Activated T-cell treated with anti-CD3 and anti-CD28 coated beads for 4 hours (primary cell): Measurements from ENCODE around the gene RNF25.

Source experiments
- DNase-seq: peaks from one replicate; pipeline ENCODE4 v3.0.0-alpha.2; 2020

RNF25 gene, protein sequence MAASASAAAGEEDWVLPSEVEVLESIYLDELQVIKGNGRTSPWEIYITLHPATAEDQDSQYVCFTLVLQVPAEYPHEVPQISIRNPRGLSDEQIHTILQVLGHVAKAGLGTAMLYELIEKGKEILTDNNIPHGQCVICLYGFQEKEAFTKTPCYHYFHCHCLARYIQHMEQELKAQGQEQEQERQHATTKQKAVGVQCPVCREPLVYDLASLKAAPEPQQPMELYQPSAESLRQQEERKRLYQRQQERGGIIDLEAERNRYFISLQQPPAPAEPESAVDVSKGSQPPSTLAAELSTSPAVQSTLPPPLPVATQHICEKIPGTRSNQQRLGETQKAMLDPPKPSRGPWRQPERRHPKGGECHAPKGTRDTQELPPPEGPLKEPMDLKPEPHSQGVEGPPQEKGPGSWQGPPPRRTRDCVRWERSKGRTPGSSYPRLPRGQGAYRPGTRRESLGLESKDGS

DNA sequence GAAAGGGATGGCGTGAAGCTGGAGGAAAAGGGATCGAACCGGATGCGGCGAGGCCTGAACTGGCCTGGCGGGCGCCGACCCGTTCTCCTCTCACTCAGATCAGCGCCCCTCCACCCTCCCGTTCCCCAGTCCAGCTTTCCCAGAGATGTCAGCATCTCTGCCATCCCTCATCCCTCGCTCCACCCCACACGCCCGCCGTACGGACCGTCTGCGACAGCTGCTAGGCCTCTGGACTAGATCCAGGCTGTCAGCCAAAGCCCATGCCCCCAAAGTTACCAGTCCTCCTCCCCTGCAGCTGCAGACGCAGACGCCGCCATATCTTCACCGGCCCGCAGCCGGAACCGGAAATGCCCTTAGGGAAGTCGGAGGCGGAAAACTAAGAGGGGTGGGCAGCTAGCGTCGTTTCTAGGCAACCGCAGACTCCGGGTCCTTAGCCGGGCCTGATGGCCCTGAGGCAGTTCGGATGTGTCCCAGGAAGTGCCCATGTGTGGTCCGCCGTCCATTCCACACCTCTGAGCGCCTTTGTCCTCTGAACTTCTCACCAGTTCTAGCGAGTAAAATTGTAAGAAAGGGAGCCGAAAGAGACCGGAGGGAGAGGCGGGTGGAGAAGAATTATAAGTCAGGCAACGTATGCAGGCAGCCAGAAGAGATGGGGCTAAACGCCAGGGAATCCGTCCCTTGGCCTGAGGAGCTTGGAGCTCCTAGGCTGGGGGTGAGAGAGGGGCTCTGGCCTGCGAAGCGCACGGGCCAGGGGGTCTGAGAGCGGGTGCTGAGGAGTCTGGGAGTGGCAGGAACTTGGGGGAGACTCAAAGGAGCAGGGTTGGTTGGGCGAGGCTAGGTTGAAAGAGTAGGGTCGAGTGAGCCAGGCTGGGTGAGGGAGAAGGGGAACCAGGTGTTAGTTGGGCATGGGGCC is at the start of gene RNF25, which contains the start of gene STK36:
RNF25 (minus strand) TSS at position 349 of the 913 bp plus-strand sequence; CDS start at position 317, 32 bp downstream.
STK36 (plus strand) TSS at position 433 of the 913 bp plus-strand sequence. CDS start 744 bp downstream, outside the sequence.
- peak; percentile 69 for DNase-seq

DNA sequence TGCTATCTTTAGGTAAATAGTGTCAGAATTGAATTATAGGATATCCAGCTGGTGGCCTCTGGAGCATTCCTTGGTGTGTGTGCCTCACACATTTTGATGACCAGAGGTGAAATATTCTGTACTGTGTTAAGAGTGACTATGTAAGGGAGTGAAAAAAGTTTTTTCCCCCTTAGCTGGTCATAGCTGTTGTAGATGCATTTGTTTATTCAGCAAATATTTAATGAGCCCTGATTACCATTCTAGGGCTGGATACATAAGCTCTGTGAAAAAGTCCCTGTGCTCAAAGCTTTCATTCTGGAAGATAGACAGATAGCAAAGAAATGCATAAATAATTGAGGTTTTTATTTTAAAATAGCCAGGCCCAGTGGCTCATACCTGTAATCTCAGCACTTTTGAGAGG is 49.7 kb upstream of the RNF25 start:
- no peak for DNase-seq

DNA sequence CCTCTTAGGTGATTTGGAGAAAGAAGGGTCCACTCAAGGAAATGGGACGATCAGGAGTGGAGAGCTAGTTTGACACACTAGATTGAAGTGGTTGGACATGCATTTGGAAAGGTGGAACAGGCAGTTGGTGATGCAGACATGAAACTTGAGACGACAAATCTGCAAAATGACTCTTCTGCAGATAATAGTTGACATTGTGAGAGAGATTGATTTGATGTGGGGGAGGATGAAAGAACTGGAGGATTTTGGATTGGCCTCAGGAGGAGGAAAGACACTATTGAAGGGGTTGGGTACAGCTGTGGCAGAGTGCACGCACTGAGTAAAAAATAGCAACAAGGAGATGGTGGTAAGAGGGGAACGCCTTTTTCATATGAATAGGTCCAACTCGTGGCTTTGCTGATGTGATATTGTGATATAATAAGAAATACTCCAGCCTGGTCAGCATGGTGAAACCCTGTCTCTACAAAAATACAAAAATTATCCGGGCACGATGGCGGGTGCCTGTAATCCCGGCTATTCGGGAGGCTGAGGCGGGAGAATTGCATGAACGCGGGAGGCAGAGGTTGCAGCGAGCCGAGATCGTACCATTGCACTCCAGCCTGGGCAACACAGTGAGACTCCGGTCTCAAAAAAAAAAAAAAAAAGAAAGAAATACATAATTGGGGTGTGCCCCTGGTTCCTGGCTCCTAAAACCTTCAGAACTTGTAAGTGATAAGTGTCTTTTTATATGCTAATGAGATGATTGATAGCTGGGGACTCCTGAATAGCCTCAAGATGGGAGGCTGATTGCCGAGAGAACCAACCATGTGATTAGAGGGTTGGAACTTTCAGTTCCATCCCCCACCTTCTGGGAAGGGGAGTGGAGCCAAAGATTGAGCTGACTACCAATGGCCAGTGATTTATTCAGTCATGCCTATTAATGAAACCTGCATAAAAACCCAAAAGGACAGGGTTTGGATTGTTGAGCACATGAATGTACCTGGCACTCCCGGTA is 48.5 kb upstream of the RNF25 start:
- no peak for DNase-seq

DNA sequence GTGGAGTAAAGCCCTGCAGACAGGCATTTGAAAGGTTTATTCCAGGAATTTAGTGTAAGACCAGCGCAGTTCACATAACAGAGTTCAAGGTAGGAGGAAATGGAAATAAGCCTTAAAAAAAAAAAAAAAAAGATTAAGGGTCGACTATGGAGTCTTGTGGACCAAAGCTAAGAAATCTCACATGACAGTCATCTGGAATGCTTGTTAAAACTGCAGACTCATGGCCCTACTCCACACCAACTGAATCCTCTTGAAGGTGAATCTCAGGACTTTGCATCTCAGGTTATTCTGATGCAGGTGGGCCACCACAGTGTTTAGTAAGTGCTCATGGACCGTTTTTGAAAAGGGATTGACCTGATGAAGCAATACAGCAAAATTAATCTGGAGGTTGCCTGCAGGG is 47.7 kb upstream of the RNF25 start:
- DNase-seq = no peak

DNA sequence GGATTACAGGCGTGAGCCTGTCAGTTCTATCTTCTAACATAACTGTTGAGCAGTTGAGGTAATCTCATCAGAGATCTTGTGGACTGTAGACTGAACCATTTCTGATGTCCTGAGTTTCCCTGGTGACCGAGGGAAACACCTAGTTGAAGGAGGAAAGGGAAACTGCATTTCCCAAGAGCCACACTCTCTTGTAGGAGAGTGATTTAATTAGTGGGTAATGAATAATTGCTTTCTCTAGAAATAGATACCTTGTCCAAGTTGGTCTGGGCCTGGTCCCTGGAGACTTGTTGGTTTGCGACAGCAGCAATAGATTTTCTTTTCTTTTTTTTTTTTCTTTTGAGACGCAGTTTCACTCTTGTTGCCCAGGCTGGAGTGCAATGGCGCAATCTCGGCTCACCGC is 46.3 kb upstream of the RNF25 start:
- no peak for DNase-seq

DNA sequence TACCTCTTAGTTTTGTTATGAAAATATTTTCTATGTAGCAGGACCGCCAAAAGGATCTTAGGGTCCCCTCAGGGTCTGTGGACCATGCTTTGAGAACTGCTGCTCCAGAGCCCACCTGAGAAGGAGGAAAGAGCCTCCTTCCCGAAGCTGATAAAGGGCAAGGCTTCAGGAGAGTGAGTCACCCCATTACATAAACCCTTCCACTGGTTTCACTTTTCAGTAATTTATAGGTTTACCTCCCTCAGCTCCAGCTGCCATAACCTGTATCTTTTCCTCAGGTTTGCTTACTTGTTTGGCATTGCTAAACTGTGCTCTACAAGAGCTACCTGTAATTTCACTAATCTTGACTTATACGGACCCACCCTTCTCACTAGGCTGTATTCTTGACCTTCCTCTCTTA is 45.5 kb upstream of the RNF25 start:
- DNase-seq = no peak

DNA sequence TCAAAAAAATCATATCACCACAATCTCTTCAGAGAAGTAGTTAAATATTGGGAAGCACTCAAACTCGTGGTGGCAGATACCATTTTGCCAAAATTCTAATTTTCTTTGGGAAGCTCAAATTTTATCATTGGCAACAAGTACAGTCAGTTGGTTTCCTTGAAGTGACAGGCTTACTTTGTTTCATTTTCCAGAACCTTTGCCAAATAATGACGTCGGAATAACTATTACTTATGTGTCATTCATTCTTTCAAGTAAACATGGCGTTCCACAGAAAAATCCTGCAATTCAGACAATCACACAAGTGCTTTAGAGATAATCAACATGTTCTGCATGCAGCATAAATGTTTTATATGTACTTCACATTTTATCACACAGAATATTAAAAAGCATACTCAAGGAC is 44.3 kb upstream of the RNF25 start:
- no peak for DNase-seq

DNA sequence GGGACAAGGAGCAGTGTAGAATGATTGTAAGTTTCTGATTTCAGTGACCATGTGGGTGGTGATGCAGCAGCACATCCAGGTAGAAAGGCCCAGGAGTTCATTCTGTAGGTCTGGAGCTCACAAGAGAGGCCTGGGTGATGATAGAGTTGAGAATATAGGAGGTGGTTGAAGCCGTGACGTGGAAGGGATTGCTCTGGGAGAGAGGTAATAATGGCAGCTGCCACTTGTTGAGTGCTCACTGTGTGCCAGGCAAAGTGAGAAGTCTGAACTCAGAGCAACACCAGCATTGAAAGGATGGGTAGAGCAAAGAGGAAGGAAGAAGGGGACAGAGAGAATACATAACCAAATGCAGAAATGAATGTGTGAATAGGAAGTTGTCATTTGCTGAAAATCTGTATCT is 42.1 kb upstream of the RNF25 start:
- DNase-seq = no peak

DNA sequence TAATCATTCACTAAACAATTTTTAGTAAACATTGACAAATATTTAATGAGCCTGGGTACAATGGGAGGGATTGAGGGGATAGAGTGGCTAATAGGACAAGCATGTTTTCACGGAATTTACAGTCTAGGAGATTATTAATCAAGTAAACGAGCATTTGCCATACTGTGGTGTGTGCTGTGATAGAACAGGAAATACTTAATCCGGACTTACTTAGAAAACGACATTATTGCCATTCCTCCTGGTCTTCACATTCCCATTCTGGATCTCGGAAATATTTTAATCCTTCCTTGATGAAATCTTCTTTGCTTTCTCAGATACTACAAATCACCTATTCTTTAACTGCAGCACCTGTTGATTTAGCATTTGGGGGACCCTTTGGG is 39.7 kb upstream of the RNF25 start:
- DNase-seq = no peak

DNA sequence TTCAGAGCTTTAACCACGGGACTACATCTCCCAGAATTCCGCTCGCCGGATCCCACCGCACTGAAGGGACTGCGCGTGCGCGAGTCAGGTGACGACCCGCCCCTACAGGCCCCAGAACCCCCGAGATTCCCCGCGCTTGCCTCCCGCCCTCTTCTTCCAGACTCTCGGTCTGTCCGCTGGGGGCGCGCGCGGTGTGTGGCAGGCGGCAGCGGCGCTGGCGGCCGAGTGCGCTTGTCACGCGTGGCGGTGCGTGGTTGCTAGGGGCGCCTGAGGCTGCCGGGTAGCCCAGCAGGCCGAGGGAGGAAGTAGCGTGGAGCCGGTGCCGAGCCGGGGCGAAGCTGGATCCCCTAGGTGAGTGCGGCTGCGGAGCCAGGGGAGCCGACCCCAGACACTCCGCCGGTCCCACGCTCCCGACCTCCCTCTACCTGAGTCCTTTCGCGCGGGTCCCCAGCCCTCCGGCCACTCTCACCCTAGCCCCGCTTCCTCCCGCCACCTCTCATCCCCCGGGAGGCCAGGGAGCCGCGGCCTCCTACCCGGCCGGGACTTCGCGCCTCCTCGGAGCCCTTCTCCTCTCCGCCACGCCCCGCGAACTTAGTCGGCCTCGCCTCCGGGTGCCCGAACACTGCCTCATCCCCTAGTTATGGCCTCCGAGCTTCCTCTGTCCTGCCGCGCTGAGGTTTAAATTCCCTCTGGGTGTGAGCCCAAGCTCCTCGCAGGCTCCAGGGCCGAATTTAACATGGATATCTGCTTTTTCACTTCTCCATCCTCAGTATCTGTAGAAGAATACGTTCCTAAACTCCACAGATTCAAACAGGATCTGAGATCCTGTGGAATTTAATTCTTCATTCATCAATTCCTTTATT is 39.1 kb upstream of the RNF25 start, which contains the start of gene TTLL4:
TTLL4 (plus strand) TSS at position 149 of the 863 bp plus-strand sequence. CDS start 26,842 bp downstream, outside the sequence.
- DNase-seq = peak; percentile 97

DNA sequence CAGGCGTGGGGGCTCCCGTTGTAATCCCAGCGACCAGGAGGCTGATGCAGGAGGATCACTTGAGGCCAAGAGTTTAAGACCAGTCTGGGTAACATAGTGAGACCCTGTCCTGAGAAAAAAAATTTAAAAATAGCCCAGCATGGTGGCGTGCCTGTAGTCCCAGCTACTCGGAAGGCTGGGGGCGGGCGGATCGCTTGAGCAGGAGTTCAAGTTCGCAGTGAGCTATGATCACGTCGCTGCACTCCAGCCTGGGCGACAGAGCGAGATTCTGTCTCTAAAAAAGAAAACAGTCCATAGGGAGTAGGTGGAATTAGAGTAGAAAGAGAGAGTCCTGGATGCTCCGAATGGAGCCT is 38.5 kb upstream of the RNF25 start:
- no peak for DNase-seq

DNA sequence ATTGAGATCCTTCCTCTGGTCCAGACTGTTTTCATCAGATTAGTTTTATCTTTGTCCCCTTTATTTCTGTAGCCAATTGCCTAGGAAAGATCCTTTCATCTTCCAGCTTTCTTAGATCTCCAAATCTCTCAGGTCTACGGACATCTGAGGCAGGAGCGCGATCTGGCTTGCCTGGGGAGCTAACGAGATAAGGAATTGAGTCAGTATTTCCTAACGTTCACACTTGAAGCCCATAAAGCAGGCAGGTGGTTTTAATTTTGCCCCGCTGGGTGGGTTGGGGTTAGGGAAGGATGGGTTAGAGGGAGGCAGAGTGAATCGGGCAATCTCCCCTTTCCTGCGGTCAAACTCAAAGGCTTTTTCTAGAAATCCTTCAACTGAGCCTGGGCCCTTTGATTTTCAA is 38.1 kb upstream of the RNF25 start:
- no peak for DNase-seq

DNA sequence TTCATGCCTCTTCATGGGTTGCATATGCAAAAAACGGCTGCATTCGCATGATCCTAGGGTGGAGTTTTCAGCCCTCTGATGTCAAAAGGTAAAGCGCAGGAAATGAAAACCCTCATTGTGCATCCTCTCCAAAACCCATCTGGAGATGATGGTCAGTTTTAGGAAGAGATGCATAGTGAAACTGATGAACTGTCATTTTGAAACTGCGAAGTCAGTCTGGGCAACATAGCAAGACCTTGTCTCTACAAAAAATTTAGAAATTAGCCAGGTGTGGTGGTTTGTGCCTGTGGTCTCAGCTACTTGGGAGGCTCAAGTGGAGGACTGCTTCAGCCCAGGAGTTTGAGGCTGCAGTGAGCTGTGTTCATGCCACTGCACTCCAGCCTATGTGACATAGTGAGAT is 36.3 kb upstream of the RNF25 start:
- DNase-seq = no peak

DNA sequence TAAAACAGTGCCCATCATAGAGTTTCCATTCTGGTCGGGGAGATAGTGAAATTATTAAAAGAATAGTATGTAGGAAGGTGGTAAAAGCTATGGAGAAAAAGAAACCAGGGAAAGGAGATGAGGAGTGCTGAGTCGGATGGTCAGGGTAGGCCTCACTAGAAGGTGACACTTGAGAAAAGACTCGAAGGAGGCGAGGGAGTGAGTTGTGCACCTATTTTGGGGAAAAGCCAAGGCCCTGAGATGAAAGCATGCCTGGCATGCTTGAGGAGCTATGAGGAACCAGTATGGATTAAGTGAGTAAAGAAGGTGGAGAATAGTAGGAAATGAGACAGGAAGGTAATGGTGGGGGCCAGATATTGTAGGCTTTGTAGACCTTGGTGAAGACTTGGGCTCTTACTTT is 31.5 kb upstream of the RNF25 start:
- DNase-seq = no peak

DNA sequence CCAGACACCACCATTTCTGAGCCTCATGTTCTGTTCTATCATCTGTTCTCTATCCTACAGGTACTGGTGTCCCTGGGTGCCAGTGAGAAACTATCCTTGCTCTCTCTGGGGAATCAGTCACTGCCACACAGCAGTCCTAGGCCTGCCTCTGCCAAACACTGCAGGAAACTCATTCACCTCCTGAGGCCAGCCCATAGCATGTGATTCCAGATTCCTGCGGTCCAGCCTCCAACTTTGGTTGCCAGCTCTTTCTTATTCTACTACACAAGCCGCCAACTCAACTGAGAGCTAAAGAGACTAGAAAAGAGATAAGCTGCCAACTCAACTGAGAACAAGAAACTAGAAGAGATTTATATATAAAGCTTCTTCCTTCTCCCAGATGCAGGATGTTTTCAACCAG is 30.0 kb upstream of the RNF25 start:
- DNase-seq = no peak

DNA sequence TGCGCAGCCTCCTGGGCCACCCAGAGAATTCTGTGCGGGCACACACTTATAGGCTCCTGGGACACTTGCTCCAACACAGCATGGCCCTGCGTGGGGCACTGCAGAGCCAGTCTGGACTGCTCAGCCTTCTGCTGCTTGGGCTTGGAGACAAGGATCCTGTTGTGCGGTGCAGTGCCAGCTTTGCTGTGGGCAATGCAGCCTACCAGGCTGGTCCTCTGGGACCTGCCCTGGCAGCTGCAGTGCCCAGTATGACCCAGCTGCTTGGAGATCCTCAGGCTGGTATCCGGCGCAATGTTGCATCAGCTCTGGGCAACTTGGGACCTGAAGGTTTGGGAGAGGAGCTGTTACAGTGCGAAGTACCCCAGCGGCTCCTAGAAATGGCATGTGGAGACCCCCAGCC is 27.1 kb upstream of the RNF25 start:
- no peak for DNase-seq

DNA sequence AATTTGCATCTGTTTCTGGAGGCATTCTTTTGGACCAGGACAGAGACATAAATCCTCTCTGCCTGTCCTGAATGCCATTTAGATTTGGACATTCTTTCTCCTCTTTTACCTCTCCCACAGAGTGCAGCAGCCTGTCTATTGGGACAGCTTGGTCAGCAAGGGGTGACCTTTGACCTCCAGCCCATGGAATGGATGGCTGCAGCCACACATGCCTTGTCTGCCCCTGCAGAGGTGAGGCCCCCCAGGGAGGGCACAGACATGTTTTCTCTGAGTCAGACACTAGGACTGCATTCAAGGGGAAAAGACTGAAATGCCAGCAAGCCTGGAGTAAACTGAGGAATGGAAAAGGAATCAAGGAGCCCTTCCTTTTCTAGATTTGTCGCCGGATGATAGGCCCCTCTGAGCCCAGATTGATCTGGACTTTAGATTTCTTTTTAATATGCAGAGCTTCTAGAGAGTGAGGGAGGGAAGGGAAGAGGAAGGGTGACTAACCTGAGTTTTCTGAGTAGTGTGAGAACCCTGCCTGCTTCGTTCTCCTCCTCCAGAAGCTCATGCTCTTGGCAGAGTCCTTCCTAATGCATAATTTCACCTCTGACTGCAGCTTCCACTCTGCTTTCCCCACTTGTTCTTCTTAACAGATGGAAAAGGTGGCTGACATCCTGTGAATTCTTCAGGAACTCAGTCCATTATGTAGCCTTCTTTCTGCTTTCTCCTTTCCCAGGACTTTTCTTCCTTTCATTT is 22.8 kb upstream of the RNF25 start:
- no peak for DNase-seq

DNA sequence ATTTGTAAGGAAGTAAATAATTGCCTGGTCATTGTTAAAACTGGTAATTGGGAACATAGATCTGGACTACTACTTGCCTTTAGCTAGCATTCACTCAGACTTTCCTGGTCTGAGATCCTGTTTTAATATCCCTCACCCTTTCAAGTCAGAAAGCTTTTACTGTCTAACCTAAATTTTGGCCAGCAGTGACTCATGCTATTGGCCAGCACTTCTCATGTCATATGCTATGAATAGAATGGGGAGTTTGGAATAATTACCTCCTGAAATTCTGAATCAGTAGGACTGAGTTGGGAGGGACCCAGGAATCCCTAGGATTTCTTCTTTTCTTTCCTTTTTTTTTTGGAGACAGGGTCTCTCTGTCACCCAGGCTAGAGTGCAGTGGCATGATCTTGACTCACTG is 19.4 kb upstream of the RNF25 start:
- DNase-seq = no peak

DNA sequence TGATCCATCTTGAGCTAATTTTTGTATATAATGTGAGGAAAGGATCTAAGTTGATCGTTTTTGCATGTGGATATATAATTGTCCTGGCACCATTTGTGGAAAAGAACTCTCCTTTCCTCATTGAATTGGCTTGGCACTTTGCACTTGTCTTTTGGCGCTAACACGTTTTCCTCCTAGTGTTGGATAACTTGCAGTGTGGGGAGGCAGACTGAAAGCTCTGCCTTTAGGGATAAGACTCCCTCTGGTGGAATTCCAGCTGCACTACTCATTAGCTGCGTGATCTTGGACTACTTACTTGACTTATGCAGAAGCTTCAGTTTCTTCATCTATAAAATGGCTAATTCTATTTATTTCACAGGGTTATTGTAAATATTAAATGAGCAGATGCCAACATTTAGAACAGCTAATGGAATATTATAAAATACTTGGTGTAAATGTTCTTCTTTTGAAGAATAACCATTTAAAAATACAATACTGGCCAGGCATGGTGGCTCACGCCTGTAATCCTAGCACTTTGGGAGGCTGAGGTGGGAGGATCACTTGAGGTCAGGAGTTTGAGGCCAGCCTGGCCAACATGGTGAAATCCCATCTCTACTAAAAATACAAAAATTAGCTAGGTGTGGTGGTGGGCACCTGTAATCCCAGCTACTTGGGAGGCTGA is 15.7 kb upstream of the RNF25 start:
- peak; percentile 7 for DNase-seq

DNA sequence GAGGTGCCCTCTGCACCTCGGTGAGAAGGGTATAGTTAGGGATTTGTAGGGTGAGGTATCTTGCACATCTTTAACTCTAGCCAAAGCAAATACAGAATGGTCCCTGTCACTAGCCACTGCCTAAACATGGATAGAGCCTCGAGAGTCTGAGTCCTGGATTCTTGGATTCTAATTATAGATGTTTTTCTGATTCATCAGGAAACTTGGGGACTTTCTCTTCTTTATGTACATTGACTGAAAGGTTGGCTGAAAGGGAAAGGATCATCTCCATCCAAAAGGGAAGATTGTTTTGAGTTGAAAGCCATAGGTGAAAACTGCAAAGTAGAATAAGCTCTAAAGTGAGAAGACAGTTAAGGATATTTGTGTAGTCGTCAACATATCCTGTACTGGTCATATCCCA is 8.3 kb upstream of the RNF25 start:
- no peak for DNase-seq
